Right atrium auricular region (tissue), 2 donors: ENCODE data around the gene CASKIN1. TPM values are rescaled to one million over a fixed set of nuclear protein-coding genes. Genes with fewer than 3 reads are reported as not detected.
A peak's percentile ranks its signal among the peaks of the same experiment; 100 is the strongest.

ENCODE experiments used
- DNase-seq: peaks from one replicate; pipeline ENCODE4 v3.0.0-alpha.2; 2019; ENCODE audit warnings: low spot score
- H3K27ac ChIP-seq, 2 donors: fragments of 200-600 bp; sonication (generic); 1 replicate in 1 of 2; 2 replicates in 1 of 2; pipeline ENCODE4 v1.5.1; 2016 to 2019
- H3K27me3 ChIP-seq, 2 donors: fragments of 200-600 bp; sonication (generic); one replicate each; pipeline versions ENCODE4 v1.5.1 to v1.6.0; 2017 to 2019
- H3K36me3 ChIP-seq: fragments of 200-600 bp; sonication (generic); one replicate; pipeline ENCODE4 v1.5.1; 2016
- H3K4me1 ChIP-seq, 2 donors: fragments of 200-600 bp; sonication (generic); one replicate each; pipeline versions ENCODE4 v1.5.1 to v1.6.0; 2017 to 2019
- H3K4me3 ChIP-seq, 2 donors: fragments of 200-600 bp; sonication (generic); 1 replicate in 1 of 2; 2 replicates in 1 of 2; pipeline ENCODE4 v1.5.1; 2017 to 2019; ENCODE audit warnings: mild to moderate bottlenecking in 1 of 2, moderate library complexity in 1 of 2
- H3K9me3 ChIP-seq, 2 donors: fragments of 200-600 bp; sonication (generic); one replicate each; pipeline ENCODE4 v1.5.1; 2019
- total RNA-seq, 2 donors: library from RNA; depleted of rRNA; stranded (reverse); fragments of >200 nt; gene quantifications; one replicate each; pipeline ENCODE4 v1.1.0, GENCODE V29; 2016
- TF ChIP-seq, protein P1 (sequence below), 2 donors: fragments of 200-600 bp; sonication (generic); IDR thresholded peaks; one replicate each; pipeline ENCODE4 v1.5.1; 2019; ENCODE audit warnings: antibody characterized with exemption in 2 of 2

CASKIN1 gene
- total RNA-seq, 2 donors from 2014 or later, result 3.5 to 4.3 TPM

DNA sequence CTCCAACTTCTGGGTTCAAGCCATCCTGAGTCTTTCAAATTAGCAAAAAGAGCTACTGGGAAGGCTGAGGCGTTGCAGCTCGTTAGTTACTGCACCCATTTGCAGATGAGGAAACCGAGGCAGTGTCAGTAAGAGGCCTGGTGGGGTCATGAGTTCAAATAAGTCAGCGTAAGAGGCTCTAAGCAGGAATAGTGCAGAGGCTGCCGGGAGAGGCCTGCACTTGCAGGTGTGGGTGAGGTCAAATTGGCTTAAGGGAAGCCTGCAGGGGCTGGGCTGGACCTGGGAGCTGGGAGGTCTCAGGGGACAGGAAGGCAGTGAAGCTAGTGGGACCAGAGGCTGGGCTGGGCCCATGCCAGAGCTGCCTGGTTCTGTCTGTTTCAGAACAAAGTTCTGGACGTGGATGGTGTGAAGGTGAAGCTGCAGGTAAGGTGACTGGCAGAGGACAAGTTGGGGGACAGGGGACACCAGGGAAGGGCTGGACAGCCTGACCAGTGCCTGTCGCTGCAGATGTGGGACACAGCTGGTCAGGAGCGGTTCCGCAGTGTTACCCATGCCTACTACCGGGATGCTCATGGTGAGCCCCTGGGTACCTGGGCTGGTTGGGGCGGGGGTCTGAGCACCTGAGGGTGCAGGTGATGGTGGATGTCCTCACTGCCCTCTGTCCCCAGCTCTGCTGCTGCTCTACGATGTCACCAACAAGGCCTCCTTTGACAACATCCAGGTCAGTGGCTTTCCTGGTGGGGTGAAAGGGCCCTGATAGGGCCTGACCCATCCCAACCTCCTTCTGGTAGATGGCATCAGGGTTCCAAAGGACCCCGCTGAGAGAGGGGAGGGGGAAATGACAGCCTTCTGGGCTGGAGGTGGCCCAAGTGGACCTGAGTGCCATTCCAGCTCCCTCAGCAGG lies 45.0 kb downstream of the CASKIN1 start:
- Histone ChIP-seq H3K27ac (no peak overlapping the region), H3K36me3 (peaks cover 10% of the 10 kb centered on the region), H3K4me3 (no peak overlapping the region), H3K27me3 (no peaks in the 10 kb centered on the region), H3K9me3 (no peaks in the 10 kb centered on the region), H3K4me1 (peaks cover 3 to 76% of the 10 kb centered on the region in 2 donors)
- no peak for DNase-seq
- TF ChIP-seq, protein P1, sequence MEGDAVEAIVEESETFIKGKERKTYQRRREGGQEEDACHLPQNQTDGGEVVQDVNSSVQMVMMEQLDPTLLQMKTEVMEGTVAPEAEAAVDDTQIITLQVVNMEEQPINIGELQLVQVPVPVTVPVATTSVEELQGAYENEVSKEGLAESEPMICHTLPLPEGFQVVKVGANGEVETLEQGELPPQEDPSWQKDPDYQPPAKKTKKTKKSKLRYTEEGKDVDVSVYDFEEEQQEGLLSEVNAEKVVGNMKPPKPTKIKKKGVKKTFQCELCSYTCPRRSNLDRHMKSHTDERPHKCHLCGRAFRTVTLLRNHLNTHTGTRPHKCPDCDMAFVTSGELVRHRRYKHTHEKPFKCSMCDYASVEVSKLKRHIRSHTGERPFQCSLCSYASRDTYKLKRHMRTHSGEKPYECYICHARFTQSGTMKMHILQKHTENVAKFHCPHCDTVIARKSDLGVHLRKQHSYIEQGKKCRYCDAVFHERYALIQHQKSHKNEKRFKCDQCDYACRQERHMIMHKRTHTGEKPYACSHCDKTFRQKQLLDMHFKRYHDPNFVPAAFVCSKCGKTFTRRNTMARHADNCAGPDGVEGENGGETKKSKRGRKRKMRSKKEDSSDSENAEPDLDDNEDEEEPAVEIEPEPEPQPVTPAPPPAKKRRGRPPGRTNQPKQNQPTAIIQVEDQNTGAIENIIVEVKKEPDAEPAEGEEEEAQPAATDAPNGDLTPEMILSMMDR (IDR thresholded peaks at IDR 0.05), result no peak

DNA sequence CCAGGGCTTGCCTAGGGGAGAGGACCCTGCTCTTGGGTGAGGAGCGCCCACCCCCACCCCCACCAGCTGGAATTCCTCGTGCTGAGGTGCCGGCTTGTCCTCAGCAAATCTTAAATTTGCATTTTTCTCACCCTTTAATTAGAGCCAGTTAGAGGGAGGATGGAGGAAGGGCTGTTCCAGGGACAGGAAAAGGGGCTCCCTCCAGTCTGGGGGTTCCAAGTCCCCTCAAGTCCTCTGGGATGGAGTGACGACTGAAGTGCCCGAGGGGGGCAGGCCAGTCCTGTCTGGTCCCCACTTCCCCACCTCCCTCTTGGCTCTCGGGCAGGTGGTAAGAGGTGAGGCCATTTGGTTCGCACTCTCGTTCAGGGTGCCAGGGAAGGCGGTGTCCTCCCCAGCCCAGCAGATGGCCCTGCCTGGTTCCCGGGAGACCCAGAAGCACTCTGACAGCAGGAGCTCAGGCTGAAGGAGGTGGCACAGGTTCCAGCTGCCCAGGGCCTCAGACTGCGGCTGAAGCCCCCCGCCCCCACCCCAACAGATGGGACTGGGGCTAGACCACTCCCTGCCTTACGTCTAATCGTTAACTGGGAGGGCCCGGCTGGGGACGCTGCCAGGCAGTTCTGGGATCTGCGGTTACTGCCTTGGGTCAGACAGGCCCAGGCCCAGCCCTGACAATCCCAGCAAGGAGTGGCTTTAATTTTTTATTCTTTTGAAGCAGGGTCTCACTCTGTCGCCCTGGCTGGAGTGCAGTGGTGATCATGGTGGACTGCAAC lies 45.8 kb downstream of the CASKIN1 start:
- H3K36me3 ChIP-seq, result peaks cover 10% of the 10 kb centered on the region

DNA sequence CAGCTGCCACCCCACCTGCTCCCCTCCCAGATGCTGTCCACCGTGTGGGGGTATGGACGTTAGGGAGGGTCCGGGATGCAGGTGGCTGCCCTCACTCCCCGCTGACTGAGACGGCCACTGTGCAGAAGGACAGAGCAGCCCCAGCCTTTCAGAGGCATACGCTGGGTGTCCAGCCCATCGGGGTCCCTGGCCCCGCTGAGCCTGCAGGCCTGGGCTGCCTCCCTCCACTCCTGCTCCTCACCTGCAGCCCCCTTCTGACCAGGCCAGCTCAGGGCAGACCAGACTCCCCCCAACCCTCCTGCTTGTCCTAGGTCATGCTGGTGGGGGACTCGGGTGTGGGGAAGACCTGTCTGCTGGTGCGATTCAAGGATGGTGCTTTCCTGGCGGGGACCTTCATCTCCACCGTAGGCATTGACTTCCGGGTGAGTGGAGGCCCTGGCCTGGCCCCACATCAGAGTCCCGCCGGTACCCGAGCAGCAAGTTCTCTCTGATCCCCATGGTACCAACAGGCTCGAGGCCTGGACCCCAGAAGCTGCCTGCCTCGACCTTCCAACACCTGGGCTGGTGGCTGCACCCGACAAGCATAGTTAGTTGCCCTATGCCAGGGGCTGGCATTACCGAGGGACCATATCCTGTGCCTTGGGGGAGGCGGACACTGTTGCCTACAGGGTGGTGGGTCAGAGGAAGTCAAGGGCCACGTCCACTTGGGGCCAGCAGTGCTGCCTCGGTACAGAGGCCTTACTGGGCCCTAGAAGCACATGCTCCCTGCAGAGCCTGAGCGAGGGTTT lies 46.6 kb downstream of the CASKIN1 start:
- Histone ChIP-seq H3K27ac (no peak overlapping the region), H3K4me1 (peaks cover 3 to 72% of the 10 kb centered on the region in 2 donors), H3K4me3 (no peak overlapping the region), H3K9me3 (no peaks in the 10 kb centered on the region), H3K36me3 (peaks cover 10% of the 10 kb centered on the region), H3K27me3 (no peaks in the 10 kb centered on the region)
- DNase-seq, result no peak
- TF ChIP-seq, protein P1 (IDR thresholded peaks at IDR 0.05), result no peak

More for the DNA sequence above, 45.8 kb downstream of the CASKIN1 start:
- peaks cover 3 to 72% of the 10 kb centered on the region in 2 donors for H3K4me1 ChIP-seq
- H3K4me3 ChIP-seq, result no peak overlapping the region
- H3K27ac ChIP-seq, result no peak overlapping the region
- no peaks in the 10 kb centered on the region for H3K27me3 ChIP-seq
- TF ChIP-seq, protein P1 (IDR thresholded peaks at IDR 0.05), result no peak
- H3K9me3 ChIP-seq, result no peaks in the 10 kb centered on the region
- DNase-seq, result no peak

DNA sequence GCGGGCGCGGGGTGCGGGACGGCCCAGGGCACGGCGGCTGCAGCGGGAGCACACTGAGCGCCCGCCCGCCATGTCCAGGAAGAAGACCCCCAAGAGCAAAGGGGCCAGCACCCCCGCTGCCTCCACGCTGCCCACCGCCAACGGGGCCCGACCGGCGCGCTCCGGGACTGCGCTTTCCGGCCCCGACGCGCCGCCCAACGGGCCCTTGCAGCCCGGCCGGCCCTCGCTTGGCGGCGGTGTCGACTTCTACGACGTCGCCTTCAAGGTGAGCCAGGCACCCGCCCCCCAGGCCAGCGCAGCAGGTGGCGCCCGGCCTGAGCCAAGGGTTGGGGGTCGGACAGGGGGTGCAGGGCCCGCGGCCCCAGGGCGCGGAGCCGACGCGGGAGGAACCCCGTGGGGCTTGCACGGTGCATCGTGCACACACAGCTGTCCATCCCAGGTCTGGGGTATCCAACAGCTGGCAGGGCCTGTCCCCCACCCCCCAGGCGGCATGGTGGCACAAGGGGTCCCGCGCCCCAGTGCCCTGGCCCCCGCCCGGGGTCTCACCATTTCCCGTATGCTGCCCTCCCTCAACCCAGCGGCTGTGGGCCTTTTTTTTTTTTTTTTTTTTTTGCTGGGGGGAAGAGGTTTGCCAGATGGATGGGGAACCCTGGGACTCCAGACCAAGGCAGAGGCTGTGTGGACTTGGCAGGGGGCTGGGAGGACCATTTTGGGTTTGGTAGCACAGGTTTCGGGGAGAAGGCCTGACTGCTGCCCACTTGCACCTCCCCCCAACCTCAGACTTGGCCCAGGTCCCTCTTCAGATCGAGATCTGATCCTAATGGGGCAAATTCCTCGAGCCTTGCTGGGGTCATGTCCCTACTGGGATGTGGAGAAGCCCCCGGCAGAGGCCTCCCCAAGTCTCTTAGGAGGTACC lies 47.4 kb downstream of the CASKIN1 start:
- Histone ChIP-seq H3K9me3 (no peaks in the 10 kb centered on the region), H3K27ac (peak overlapping the region in 1 of 2 donors; percentile 29), H3K27me3 (no peaks in the 10 kb centered on the region), H3K36me3 (peaks cover 10% of the 10 kb centered on the region), H3K4me1 (peaks cover 3 to 64% of the 10 kb centered on the region in 2 donors), H3K4me3 (peak overlapping the region; percentile 39 to 52)
- TF ChIP-seq, protein P1 (IDR thresholded peaks at IDR 0.05), result no peak
- DNase-seq, result no peak
